22Rv1 (cell line): ENCODE measurements around the gene PLEKHN1.
"Not testable (repeated sequence)": the region's sequence is repeated elsewhere in the genome, so short reads cannot be mapped to it uniquely, and the experiment has no call there.

ENCODE experiments used
- H3K27ac ChIP-seq: fragments of 450-650 bp; 2 replicates; pipeline ENCODE4 v1.5.1; 2017
- CTCF ChIP-seq: fragments of 450-650 bp; IDR thresholded peaks from 2 replicates; pipeline ENCODE4 v1.5.1; 2017; ENCODE audit warnings: mild to moderate bottlenecking
- ZFX ChIP-seq: fragments of 450-650 bp; IDR thresholded peaks from 2 replicates; pipeline ENCODE4 v1.6.1; 2017; ENCODE audit warnings: antibody characterized with exemption, borderline replicate concordance

The PLEKHN1 gene

GRCh38 chr1:975896-976683, 9.8 kb downstream of the PLEKHN1 start:
- TF ChIP-seq CTCF: peak; percentile 69
- TF ChIP-seq ZFX: no peak
- peak overlapping the region; percentile 63 for H3K27ac ChIP-seq

- H3K27ac ChIP-seq: not testable (repeated sequence)
These were observed 10.5 kb downstream of the PLEKHN1 start for GRCh38 chr1:976791-977190.

- peak overlapping the region; percentile 12; the same call in 1 of the 2 replicates for H3K27ac ChIP-seq
- TF ChIP-seq ZFX: no peak
- TF ChIP-seq CTCF: no peak
These were observed 12.0 kb downstream of the PLEKHN1 start for GRCh38 chr1:978069-978834.

GRCh38 chr1:978835-979743, 12.8 kb downstream of the PLEKHN1 start:
- H3K27ac ChIP-seq: no peak overlapping the region; the same call in 1 of the 2 replicates
- no peak for TF ChIP-seq ZFX

- TF ChIP-seq CTCF (no peak), ZFX (no peak)
- no peak overlapping the region for H3K27ac ChIP-seq
These were observed 13.4 kb downstream of the PLEKHN1 start for GRCh38 chr1:979744-980072.

GRCh38 chr1:980137-980571, 13.9 kb downstream of the PLEKHN1 start:
- no peak overlapping the region for H3K27ac ChIP-seq
- TF ChIP-seq ZFX: no peak
- no peak for TF ChIP-seq CTCF

- H3K27ac ChIP-seq: no peak overlapping the region
- TF ChIP-seq CTCF (no peak), ZFX (no peak)
These were observed 14.5 kb downstream of the PLEKHN1 start for GRCh38 chr1:980602-981395.
